NCI-H510A treated with DMSO at 0.1 percent for 48 hours (cell line): ENCODE results near the gene KLF15.

Experiments used
- DNase-seq: peaks from one replicate; lab custom pipeline; 2025; lab: John Stamatoyannopoulos, UW

Gene KLF15

DNA sequence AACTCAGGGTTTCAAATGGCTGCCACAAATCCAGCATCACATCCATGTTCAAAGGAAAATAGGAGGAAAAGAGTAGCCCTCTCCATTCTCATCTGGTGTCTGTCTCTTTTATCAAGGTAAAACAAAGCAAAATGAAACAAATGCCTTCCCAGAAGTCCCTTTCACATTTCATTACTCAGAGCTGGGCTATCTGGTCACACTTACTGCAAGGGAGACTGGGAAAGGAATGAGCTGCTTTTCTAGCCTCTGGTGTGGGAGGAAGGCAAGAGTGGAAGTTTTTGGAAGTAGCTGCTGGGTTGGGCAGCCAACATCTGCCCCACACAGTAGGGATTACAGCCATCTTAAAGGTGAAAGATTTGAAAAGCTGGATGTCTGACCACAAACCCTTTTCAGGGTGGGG, 51.8 kb downstream of the KLF15 start:
- no peak for DNase-seq

DNA sequence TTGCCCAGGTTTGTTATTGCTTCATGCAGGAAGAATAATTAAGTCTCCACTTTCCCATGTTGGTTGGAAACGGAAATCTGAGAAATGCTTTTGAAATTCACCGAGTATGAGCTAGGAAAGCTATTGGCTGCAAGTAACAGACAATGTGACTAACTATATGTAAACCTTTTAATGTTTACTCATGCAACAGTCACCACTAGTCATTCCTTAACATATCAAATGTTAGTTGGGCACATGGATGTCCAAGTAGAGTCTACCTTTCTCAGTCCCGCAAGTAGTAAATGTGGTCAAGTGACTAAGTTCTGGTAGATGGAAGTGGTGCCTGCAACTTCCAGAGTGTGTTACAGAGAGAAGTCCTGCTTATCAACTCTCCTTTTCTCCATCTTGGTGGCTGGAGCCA, 52.5 kb downstream of the KLF15 start:
- DNase-seq, result no peak

DNA sequence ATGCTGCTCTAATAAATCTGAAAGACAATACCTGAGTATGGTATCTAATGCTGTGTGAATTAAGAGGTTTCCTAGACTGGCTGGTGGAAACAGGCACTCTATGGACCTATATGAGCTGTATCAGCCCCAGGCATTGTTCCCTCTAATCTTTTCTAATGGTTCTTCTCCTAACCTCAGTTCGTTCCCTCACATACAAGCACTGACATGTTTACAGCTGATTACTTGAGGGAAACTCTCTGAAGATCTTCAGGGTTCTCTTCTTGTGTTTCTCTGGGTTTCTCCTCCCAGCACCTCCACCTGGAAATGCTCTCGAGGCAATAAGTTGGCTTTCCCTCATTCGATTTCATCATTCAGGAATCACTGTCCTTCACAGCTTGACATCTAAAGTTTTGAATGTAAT, 52.9 kb downstream of the KLF15 start:
- DNase-seq, result no peak

DNA sequence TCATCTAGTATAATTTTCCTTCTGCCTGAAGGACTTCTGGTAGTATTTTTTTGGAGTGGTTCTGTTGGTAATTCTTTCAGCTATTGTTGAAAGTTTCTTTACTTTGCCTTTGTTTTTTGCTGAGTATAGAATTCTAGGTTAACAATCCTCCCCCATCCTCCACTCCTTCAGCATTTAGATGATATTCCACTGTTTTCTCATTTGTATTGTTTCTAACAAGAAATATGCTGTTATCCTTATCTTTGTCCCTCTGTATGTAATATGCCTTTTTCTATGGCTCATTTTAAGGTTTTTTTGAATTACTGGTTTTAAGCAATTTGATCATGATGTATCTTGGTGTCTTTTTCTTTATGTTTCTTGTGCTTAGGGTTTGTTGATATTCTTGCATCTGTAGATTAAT, 53.9 kb downstream of the KLF15 start:
- DNase-seq, result no peak

DNA sequence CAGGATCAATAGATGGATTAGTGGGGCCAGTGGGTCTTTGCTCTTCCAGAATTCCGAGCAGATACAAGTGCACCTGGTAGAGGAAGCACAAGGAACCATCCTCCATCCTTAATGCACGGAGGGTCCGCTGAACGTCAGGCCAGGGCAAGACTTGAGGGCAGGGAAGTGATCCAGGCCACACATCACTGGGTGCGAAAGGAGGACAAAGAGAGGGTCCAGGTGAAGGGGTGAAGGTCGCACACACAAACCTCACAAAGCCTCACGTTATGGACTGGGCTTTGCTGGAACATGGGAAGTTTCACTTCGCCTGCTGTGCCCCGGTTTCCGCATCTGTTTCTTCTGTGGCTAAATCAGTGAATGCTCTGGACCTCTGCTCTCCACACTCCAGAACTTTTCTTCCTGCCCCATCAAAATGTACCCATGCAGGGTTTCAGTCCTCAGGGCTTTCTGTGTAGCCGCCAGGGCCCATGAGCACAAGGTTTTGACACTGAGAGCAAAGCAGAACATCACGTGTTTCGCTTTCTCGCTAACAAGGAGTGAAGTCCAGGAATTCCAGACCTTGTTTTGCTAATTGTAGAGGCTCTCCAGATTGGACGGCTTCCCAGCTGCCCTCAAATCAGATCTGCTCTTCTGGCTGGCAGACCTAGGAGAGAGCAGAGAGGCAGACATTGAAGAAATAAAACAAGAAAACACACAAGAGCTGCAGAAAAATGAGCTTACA, 56.3 kb downstream of the KLF15 start:
- DNase-seq, result no peak

DNA sequence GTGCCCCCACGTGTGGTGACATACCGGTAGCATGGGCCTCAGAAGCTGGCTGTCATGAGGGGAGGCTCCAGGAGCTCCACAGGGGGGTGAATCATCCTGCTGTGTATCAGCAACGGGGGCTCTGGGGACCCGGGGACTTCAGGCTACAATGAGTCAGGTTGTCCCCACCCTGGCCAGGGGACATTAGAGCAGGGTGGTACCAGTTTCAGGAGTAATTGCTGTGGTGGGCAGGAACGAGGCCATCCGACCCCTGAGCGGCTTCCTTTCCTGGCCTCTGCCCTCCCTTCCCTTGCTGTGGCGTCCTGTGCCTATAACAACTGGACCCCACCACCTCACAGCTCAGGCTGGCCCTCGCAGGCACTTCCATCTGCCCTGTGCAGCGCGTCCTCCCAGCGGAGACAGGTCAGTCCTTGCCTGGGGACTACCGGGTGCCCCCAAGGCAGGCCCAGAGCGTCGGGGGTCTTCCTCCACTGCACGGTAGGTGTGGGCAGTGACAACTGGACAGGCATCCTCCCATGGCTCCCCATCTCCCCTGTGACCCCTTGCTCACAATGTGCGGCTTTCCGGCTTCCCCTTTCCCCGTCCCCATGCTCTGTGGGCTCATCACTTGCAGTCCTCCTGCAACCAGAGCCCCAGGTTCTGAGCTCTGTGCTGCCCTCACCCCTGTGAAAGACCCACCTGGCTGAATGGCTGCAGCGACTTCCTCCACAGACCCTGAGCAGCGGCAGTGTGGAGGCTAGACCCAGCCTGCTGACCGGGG, 57.0 kb downstream of the KLF15 start:
- no peak for DNase-seq

DNA sequence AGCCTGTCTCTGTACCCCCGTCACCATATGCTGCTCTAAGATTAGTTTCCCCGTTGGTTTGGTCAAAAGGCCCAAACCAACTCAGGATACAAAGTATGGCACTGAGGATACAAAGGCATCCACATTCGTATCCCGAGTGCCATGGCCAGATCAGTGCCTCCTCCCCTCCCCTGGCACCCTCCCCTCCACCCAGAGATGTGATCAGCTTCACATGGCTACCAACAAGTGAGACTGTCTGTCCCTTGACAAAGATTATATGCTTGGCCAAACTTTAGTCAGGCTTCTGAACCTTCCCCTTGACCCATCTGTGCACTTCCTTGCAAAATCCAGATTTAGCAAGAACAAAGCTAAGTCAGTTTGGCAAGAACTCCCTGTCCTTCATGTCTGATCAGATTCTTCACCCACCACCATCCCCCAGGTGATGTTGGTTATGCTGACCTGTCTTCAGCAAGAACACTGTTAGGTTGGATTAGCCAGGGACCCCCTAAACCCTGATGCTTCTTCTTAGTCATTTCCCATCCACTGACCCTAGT, 61.7 kb downstream of the KLF15 start:
- DNase-seq, result no peak

DNA sequence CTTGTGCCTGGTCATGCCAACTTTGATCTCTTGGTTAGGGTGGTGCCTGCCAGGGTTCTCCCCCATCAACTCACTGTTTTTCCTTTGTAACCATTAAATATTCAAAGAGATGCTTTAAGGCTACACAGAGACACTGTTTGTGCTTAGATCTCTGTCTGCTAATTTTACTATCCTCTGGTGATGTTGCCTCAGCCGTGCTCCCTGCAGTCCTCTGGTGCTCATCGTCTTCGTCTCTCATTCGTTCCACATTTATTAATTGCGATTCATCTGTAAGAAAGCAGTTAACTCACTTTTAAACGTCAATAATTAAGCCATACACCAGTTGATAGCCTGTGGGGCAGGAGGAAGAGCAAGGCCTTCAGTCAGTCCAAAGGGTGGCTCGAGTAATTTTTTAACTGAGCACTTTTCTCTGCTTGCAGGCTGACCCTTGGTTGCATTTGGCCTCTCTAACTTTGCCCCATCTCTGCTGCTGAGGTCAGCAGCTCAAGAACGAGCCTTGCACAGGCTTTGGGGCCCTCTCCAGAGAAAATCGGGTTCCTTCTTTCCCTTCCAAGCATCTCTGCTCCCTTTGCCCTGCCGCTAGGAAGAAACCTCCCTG, 62.9 kb downstream of the KLF15 start:
- no peak for DNase-seq

DNA sequence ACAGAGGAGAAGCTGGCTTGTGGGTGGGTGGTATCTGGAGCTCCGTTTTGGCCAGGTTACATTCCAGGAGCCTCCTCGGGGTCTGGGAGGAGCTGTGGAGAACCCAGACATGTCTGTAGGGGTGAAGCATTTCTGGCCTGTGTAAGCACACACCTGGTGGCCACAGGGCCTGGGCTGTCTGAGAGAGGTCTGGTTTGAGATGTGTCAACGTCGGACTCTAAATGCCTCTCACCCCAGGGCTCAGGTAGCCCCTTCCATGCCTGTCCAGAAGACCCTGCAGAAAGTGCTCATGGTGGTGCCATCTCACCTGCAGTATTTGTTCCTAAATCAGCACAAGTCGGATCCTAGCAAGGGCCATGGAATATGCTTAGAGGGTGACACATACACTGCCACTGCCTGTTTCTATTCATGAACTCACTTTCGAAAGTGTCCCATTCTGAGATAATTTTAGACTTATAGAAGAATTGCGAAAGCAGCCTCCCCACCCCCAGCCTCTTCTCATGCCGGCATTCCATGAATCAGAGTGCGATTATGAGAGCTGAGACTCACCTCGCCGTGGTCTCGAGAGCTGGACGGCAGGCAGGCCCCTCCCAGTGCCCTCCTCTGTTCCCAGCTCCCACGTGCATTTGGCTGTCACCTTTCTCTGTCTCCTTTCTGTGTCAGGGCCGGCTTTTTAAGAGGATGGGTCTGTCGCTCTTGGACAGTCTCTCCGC, 63.7 kb downstream of the KLF15 start:
- DNase-seq, result no peak
